ENCODE measurements around the gene GNB3.

GNB3 gene

DNA sequence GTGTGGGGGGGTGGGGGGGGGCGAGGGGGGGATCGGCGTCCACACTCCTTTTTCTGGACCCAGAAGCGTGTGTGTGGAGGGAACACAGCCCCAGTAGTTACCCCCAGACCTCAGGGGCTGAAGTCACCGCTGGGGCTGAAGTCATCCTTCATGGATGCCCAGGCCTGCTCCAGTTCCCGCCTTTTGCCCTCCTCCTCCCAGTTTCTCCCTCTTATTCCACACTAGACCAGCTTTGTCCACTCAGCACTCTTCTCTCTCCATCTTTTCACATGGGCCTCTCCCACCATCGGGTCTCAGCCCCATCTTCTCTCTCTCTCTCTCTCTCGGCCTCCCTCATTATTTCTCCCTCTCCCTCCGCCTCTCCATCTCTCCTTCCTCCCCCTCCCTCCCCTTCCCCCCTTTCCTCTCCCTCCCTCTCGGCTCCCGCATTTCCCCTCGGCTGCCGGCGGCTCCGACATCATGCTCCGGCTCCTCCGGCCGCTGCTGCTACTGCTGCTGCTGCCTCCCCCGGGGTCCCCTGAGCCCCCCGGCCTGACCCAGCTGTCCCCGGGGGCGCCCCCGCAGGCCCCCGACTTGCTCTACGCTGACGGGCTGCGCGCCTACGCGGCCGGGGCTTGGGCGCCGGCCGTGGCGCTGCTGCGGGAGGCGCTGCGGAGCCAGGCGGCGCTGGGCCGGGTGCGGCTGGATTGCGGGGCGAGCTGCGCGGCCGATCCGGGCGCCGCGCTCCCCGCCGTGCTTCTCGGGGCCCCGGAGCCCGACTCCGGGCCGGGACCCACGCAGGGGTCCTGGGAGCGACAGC lies 12.5 kb upstream of the GNB3 start, which contains the start of gene P3H3:
Gene P3H3 (plus strand): TSS at position 426 of the 799 bp plus-strand sequence. CDS start 34 bp downstream, at position 460.
- DNase-seq (ENCODE audit: low read depth), result peak; percentile 34
- H3K4me3 ChIP-seq (ENCODE audit: low read depth, low read length), result peak within 1 kb of the TSS; percentile 38
- TF ChIP-seq, protein P1, sequence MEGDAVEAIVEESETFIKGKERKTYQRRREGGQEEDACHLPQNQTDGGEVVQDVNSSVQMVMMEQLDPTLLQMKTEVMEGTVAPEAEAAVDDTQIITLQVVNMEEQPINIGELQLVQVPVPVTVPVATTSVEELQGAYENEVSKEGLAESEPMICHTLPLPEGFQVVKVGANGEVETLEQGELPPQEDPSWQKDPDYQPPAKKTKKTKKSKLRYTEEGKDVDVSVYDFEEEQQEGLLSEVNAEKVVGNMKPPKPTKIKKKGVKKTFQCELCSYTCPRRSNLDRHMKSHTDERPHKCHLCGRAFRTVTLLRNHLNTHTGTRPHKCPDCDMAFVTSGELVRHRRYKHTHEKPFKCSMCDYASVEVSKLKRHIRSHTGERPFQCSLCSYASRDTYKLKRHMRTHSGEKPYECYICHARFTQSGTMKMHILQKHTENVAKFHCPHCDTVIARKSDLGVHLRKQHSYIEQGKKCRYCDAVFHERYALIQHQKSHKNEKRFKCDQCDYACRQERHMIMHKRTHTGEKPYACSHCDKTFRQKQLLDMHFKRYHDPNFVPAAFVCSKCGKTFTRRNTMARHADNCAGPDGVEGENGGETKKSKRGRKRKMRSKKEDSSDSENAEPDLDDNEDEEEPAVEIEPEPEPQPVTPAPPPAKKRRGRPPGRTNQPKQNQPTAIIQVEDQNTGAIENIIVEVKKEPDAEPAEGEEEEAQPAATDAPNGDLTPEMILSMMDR (IDR thresholded peaks at IDR 0.05; ENCODE audit: low read depth, low read length), result no peak
- TF ChIP-seq, protein P2, sequence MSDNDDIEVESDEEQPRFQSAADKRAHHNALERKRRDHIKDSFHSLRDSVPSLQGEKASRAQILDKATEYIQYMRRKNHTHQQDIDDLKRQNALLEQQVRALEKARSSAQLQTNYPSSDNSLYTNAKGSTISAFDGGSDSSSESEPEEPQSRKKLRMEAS (IDR thresholded peaks at IDR 0.05; ENCODE audit: low read depth, low read length), result no peak
- TF ChIP-seq POLR2A (IDR thresholded peaks at IDR 0.05; ENCODE audit: extremely low read depth, insufficient read length) (peak; percentile 8), MYC (IDR thresholded peaks at IDR 0.05; ENCODE audit: low read depth, low read length) (no peak)

DNA sequence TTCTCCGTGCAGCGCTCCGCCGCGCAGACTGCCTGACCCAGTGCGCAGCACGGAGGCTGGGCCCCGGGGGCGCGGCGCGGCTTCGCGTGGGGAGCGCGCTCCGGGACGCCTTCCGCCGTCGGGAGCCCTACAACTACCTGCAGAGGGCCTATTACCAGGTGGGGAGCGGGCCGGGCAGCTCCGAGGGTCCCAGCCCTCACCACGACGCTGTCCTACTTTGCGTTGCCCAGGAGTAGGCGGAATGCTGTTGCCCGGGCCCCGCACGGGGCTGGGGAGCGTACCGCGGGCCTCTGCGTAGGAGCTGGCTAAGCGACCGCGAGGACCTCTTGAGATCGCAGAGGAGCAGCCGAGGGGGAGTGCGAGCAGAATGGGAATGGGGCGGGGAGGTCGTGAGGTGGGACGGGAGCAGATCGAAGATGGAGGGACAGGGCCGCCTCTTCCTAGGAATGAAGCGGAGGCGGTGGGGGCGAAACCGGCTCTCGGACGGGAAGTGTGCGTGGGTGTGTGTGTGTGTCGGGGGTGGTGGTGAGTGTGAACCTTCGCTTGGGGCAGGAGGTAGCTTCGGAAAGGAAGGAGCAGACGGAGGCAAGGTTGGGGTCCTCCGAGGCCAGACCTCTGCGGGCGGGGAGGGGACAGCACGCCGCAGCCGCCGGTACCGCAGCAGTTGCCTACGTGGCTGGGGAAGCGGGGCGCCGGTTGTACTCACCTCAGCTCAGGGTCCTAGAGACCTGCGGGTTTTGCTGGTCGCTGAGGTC lies 11.8 kb upstream of the GNB3 start:
- peak; percentile 54 for DNase-seq (ENCODE audit: low read depth)
- peak overlapping the region; percentile 38 for H3K4me3 ChIP-seq (ENCODE audit: low read depth, low read length)
- TF ChIP-seq, protein P1 (IDR thresholded peaks at IDR 0.05; ENCODE audit: low read depth, low read length), result no peak
- TF ChIP-seq POLR2A (IDR thresholded peaks at IDR 0.05; ENCODE audit: extremely low read depth, insufficient read length) (peak; percentile 15), MYC (IDR thresholded peaks at IDR 0.05; ENCODE audit: low read depth, low read length) (peak; percentile 33; the same call in 1 of the 2 replicates)

DNA sequence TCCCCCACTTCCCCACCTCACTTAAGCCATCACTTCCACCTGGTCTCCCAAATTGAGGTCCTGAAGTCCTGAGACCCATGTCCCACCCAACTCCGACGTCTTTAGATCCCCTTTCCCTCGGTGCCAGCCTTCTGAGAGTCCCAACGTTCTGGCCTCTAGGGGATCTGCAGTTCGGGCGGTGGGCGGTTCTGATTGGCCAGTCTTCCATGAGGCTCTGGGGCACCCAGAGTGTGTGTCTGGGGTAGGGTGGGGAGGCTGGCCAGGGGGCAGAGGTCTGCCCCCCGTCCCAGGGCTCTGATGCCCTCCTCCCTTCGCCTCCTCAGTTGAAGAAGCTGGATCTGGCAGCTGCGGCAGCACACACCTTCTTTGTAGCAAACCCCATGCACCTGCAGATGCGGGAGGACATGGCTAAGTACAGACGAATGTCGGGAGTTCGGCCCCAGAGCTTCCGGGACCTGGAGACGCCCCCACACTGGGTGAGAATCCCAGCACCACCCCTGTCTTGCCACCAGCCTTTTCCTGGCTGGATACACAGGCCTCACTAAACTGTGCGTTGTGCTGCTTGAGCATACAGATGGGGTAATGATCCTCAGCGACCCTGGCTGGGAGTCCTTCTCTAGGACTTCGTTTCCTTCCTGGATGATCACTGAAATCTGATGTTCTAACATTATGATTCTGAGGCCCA lies 11.0 kb upstream of the GNB3 start:
- DNase-seq (ENCODE audit: low read depth), result no peak
- no peak overlapping the region for H3K4me3 ChIP-seq (ENCODE audit: low read depth, low read length)
- TF ChIP-seq, protein P1 (IDR thresholded peaks at IDR 0.05; ENCODE audit: low read depth, low read length), result no peak
- no peak for TF ChIP-seq MYC (IDR thresholded peaks at IDR 0.05; ENCODE audit: low read depth, low read length)
- TF ChIP-seq, protein P2 (IDR thresholded peaks at IDR 0.05; ENCODE audit: low read depth, low read length), result no peak
- no peak for TF ChIP-seq POLR2A (IDR thresholded peaks at IDR 0.05; ENCODE audit: extremely low read depth, insufficient read length)

DNA sequence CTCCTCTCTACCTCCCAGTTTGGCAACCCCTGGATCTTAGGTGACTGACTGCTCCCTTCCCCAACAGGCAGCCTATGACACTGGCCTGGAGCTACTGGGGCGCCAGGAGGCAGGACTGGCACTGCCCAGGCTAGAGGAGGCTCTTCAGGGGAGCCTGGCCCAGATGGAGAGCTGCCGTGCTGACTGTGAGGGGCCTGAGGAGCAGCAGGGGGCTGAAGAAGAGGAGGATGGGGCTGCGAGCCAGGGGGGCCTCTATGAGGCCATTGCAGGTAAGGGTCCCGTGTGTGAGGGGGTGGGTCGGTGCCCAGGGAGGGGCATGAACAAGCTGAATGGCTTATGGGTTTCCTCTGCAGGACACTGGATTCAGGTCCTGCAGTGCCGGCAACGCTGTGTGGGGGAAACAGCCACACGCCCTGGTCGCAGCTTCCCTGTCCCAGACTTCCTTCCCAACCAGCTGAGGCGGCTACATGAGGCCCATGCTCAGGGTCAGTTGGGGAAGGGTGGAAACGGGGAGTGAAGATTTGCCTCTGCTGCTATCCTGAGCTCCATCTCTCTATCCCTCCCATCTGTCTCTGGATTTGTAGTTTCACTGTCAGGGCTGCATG lies 10.3 kb upstream of the GNB3 start:
- DNase-seq (ENCODE audit: low read depth), result no peak
- no peak overlapping the region for H3K4me3 ChIP-seq (ENCODE audit: low read depth, low read length)
- TF ChIP-seq MYC (IDR thresholded peaks at IDR 0.05; ENCODE audit: low read depth, low read length) (no peak), POLR2A (IDR thresholded peaks at IDR 0.05; ENCODE audit: extremely low read depth, insufficient read length) (no peak)
- TF ChIP-seq, protein P2 (IDR thresholded peaks at IDR 0.05; ENCODE audit: low read depth, low read length), result no peak
- TF ChIP-seq, protein P1 (IDR thresholded peaks at IDR 0.05; ENCODE audit: low read depth, low read length), result no peak

DNA sequence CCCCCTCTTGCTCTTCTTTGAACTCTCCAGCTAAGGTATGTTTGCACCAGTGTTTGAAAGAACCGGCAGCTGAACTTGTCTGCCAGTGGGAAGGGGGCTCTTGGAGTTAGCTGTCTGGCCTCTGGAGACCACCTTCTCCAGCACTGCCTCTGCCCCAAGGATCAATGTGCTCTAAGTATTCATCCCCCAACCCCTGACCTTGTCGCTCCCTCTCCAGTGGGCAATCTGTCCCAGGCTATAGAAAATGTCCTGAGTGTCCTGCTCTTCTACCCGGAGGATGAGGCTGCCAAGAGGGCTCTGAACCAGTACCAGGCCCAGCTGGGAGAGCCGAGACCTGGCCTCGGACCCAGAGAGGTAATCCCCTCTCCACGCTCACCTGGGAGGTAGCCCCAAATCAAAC lies 9.7 kb upstream of the GNB3 start:
- no peak for DNase-seq (ENCODE audit: low read depth)
- H3K4me3 ChIP-seq (ENCODE audit: low read depth, low read length), result no peak overlapping the region
- TF ChIP-seq MYC (IDR thresholded peaks at IDR 0.05; ENCODE audit: low read depth, low read length) (no peak), POLR2A (IDR thresholded peaks at IDR 0.05; ENCODE audit: extremely low read depth, insufficient read length) (no peak)
- TF ChIP-seq, protein P2 (IDR thresholded peaks at IDR 0.05; ENCODE audit: low read depth, low read length), result no peak
- TF ChIP-seq, protein P1 (IDR thresholded peaks at IDR 0.05; ENCODE audit: low read depth, low read length), result no peak
